Measurements from ENCODE around the gene APOA1. TPM values are rescaled to one million over a fixed set of nuclear protein-coding genes. Genes with fewer than 3 reads are reported as not detected.

The APOA1 gene
- total RNA-seq, 1 experiment from 2014 or later = not detected

DNA sequence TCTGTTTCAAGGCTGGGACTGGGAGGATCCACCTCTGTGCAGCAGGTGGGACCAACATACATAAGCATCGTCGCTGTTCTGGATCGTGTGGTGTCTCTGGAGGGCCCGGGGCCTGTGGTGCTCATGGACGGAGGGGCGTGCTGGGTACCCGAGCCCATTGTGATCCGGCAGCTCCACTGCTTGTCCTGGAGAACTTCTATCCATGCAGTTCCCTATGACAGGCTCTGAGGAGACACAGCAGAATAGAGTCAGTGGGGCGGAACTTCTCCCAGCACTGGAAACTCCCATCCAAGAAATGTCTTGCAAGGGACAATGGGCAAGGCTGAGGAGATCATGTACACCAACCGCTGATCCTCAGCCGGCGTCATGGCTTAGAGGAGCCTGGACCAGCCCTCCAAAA is 11.6 kb upstream of the APOA1 start:
- Histone ChIP-seq H3F3A (ENCODE audit: insufficient read depth, low read depth) (peaks cover 16% of the 10 kb centered on the region; the same call in 1 of the 2 replicates), H3K4me3 (no peak overlapping the region), H3K9me3 (ENCODE audit: insufficient read depth, low read depth) (no peaks in the 10 kb centered on the region), H3K36me3 (ENCODE audit: low read depth) (peaks cover 4% of the 10 kb centered on the region; the same call in 1 of the 2 replicates), H3K27me3 (ENCODE audit: insufficient read depth, low read depth) (no peaks in the 10 kb centered on the region), H3K27ac (no peak overlapping the region), H3K4me1 (replicated peaks; ENCODE audit: insufficient read depth) (peaks cover 18% of the 10 kb centered on the region), H3K9me2 (ENCODE audit: insufficient read depth) (no peaks in the 10 kb centered on the region), H3K4me2 (no peak overlapping the region), H4K20me1 (ENCODE audit: insufficient read depth) (no peaks in the 10 kb centered on the region), H3K79me2 (ENCODE audit: low read depth) (no peaks in the 10 kb centered on the region), H2AFZ (no peak overlapping the region)
- no peak for DNase-seq
- intact Hi-C loops (cut with micrococcal nuclease; ENCODE audit: unreplicated experiment) = no loop called here
- BruUV-seq (replicated peaks) = no TSS peak
- POLR2A ChIA-PET (ENCODE audit: unreplicated experiment) = no interaction called here
- TF ChIP-seq, protein P1, sequence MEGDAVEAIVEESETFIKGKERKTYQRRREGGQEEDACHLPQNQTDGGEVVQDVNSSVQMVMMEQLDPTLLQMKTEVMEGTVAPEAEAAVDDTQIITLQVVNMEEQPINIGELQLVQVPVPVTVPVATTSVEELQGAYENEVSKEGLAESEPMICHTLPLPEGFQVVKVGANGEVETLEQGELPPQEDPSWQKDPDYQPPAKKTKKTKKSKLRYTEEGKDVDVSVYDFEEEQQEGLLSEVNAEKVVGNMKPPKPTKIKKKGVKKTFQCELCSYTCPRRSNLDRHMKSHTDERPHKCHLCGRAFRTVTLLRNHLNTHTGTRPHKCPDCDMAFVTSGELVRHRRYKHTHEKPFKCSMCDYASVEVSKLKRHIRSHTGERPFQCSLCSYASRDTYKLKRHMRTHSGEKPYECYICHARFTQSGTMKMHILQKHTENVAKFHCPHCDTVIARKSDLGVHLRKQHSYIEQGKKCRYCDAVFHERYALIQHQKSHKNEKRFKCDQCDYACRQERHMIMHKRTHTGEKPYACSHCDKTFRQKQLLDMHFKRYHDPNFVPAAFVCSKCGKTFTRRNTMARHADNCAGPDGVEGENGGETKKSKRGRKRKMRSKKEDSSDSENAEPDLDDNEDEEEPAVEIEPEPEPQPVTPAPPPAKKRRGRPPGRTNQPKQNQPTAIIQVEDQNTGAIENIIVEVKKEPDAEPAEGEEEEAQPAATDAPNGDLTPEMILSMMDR (conservative IDR thresholded peaks at IDR 0.05) = no peak
- TF ChIP-seq EZH2 (IDR thresholded peaks at IDR 0.05; ENCODE audit: low read depth) = no peak
- CTCF ChIA-PET = no interaction called here

DNA sequence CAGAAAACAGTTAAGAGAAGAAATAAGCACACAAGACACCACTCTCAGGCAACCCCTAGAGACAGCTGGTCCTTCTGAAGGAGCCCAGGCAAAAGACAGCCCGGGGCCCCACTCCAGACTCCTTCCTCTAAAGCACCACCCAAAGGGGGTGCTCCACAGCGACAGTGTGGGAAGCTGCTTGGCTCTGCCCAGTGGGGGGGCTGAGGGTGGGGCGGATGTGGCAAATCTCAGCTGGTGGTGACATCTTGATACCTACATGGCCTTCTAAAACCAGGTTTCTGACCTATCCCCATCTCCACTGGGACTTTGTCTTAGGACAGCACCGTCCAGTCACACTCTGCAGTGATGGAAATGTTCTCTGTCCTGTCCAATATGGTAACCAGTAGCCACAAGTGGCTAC is 10.2 kb upstream of the APOA1 start:
- H3F3A ChIP-seq (ENCODE audit: insufficient read depth, low read depth) = peaks cover 4% of the 10 kb centered on the region; the same call in 1 of the 2 replicates

GRCh38 chr11:116844722-116845121 is 7.3 kb upstream of the APOA1 start:
- Histone ChIP-seq H3K4me2 (no peak overlapping the region), H3K79me2 (ENCODE audit: low read depth) (no peaks in the 10 kb centered on the region), H3K9me3 (ENCODE audit: insufficient read depth, low read depth) (no peaks in the 10 kb centered on the region), H3F3A (ENCODE audit: insufficient read depth, low read depth) (no peaks in the 10 kb centered on the region), H2AFZ (no peak overlapping the region), H3K9me2 (ENCODE audit: insufficient read depth) (no peaks in the 10 kb centered on the region), H3K27ac (no peak overlapping the region), H3K4me3 (no peak overlapping the region), H4K20me1 (ENCODE audit: insufficient read depth) (no peaks in the 10 kb centered on the region), H3K27me3 (ENCODE audit: insufficient read depth, low read depth) (no peaks in the 10 kb centered on the region), H3K36me3 (ENCODE audit: low read depth) (peaks cover 4% of the 10 kb centered on the region; the same call in 1 of the 2 replicates), H3K4me1 (replicated peaks; ENCODE audit: insufficient read depth) (no peaks in the 10 kb centered on the region)
- DNase-seq = no peak
- BruUV-seq (replicated peaks) = no TSS peak
- POLR2A ChIA-PET (ENCODE audit: unreplicated experiment) = no interaction called here
- CTCF ChIA-PET = no interaction called here
- TF ChIP-seq EZH2 (IDR thresholded peaks at IDR 0.05; ENCODE audit: low read depth) = no peak
- TF ChIP-seq, protein P1 (conservative IDR thresholded peaks at IDR 0.05) = no peak
- intact Hi-C loops (cut with micrococcal nuclease; ENCODE audit: unreplicated experiment) = no loop called here

More for the DNA sequence above, 10.2 kb upstream of the APOA1 start:
- peaks cover 3% of the 10 kb centered on the region for H3K4me1 ChIP-seq (replicated peaks; ENCODE audit: insufficient read depth)
- no peaks in the 10 kb centered on the region for H3K27me3 ChIP-seq (ENCODE audit: insufficient read depth, low read depth)
- no peak overlapping the region for H3K27ac ChIP-seq
- intact Hi-C loops (cut with micrococcal nuclease; ENCODE audit: unreplicated experiment) = no loop called here
- no peak overlapping the region for H2AFZ ChIP-seq
- no peaks in the 10 kb centered on the region for H4K20me1 ChIP-seq (ENCODE audit: insufficient read depth)
- POLR2A ChIA-PET (ENCODE audit: unreplicated experiment) = no interaction called here
- no peak for DNase-seq
- no peaks in the 10 kb centered on the region for H3K9me2 ChIP-seq (ENCODE audit: insufficient read depth)
- H3K4me2 ChIP-seq = no peak overlapping the region
- no peak for TF ChIP-seq EZH2 (IDR thresholded peaks at IDR 0.05; ENCODE audit: low read depth)
- TF ChIP-seq, protein P1 (conservative IDR thresholded peaks at IDR 0.05) = no peak
- CTCF ChIA-PET = no interaction called here
- H3K9me3 ChIP-seq (ENCODE audit: insufficient read depth, low read depth) = no peaks in the 10 kb centered on the region
- BruUV-seq (replicated peaks) = no TSS peak
- no peak overlapping the region for H3K4me3 ChIP-seq
- peaks cover 4% of the 10 kb centered on the region; the same call in 1 of the 2 replicates for H3K36me3 ChIP-seq (ENCODE audit: low read depth)
- no peaks in the 10 kb centered on the region for H3K79me2 ChIP-seq (ENCODE audit: low read depth)

Measured in PC-9 (cell line).